ENCODE data around the gene SPSB2.

DNA sequence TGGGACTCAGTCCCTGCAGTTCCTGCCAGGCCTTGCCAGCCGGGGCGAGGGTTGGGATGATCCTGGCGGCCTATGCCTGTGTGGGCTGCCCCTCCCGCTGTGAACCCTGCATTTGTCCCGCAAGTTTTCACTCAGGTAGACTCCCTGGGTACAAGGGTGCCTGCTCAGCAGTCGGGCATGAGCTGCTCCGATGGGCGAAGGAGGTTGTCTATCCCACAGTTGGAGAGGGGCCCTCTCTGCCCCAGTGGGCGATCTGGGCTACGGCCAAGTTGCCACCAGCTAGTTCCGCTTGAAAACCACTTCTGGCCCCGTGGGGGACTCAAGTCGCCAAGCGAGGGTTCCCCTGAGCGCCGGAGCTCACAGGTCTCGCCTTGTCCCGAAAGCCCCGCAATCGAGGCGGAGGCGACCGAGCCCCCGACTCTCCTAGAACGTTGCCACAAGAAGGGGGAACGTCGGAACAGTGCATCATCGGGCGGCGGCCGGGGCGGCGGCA lies 6.1 kb downstream of the SPSB2 start:
- no peak for TF ChIP-seq POLR2A (IDR thresholded peaks at IDR 0.05)
- TF ChIP-seq, protein P1, sequence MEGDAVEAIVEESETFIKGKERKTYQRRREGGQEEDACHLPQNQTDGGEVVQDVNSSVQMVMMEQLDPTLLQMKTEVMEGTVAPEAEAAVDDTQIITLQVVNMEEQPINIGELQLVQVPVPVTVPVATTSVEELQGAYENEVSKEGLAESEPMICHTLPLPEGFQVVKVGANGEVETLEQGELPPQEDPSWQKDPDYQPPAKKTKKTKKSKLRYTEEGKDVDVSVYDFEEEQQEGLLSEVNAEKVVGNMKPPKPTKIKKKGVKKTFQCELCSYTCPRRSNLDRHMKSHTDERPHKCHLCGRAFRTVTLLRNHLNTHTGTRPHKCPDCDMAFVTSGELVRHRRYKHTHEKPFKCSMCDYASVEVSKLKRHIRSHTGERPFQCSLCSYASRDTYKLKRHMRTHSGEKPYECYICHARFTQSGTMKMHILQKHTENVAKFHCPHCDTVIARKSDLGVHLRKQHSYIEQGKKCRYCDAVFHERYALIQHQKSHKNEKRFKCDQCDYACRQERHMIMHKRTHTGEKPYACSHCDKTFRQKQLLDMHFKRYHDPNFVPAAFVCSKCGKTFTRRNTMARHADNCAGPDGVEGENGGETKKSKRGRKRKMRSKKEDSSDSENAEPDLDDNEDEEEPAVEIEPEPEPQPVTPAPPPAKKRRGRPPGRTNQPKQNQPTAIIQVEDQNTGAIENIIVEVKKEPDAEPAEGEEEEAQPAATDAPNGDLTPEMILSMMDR (IDR thresholded peaks at IDR 0.05): no peak

Measured in esophagus squamous epithelium (tissue), 4 donors.